ENCODE measurements around the gene PHOSPHO1.

PHOSPHO1 gene

GRCh38 chr17:49217651-49218413 is 12.8 kb downstream of the PHOSPHO1 start:
- DNase-seq: no peak

- no peak for DNase-seq
Measured at GRCh38 chr17:49216953-49217650, 13.5 kb downstream of the PHOSPHO1 start.

- no peak for DNase-seq
Measured at GRCh38 chr17:49216482-49216881, 14.1 kb downstream of the PHOSPHO1 start.

- no peak for DNase-seq
Measured at GRCh38 chr17:49214676-49215360, 15.8 kb downstream of the PHOSPHO1 start.

- no peak for DNase-seq
Measured at GRCh38 chr17:49213847-49214246, 16.7 kb downstream of the PHOSPHO1 start.

GRCh38 chr17:49213399-49213798 is 17.2 kb downstream of the PHOSPHO1 start:
- DNase-seq: no peak

- no peak for DNase-seq
Measured at GRCh38 chr17:49210158-49211029, 20.2 kb downstream of the PHOSPHO1 start, which contains the start of the genes ABI3 and GNGT2. Gene ABI3 (plus strand): TSS chr17:49210707. CDS start chr17:49210725, 18 bp downstream. Gene GNGT2 (minus strand): TSS chr17:49210574. CDS start chr17:49207422, 3,152 bp downstream.

GRCh38 chr17:49209061-49209571 is 21.5 kb downstream of the PHOSPHO1 start:
- DNase-seq: no peak

- DNase-seq: no peak
Measured at GRCh38 chr17:49204516-49204915, 26.1 kb downstream of the PHOSPHO1 start.

GRCh38 chr17:49203796-49204195 is 26.8 kb downstream of the PHOSPHO1 start:
- no peak for DNase-seq

GRCh38 chr17:49201481-49201927 is 29.1 kb downstream of the PHOSPHO1 start:
- DNase-seq: no peak

GRCh38 chr17:49200423-49201083 is 30.0 kb downstream of the PHOSPHO1 start:
- no peak for DNase-seq

- DNase-seq: no peak
Measured at GRCh38 chr17:49198211-49198610, 32.4 kb downstream of the PHOSPHO1 start.

- DNase-seq: no peak
Measured at GRCh38 chr17:49197346-49197998, 33.1 kb downstream of the PHOSPHO1 start.

GRCh38 chr17:49196520-49196919 is 34.1 kb downstream of the PHOSPHO1 start:
- no peak for DNase-seq

- no peak for DNase-seq
Measured at GRCh38 chr17:49195751-49196150, 34.8 kb downstream of the PHOSPHO1 start.

- no peak for DNase-seq
Measured at GRCh38 chr17:49194297-49194607, 36.3 kb downstream of the PHOSPHO1 start.

GRCh38 chr17:49193513-49194296 is 36.9 kb downstream of the PHOSPHO1 start:
- DNase-seq: peak; percentile 32

- peak; percentile 90 for DNase-seq
Measured at GRCh38 chr17:49191917-49192741, 38.5 kb downstream of the PHOSPHO1 start.

All from NCI-H1694 (cell line).